Panc1 (cell line): ENCODE measurements around the gene RNF213. TPM values are rescaled to one million over a fixed set of nuclear protein-coding genes. Genes with fewer than 3 reads are reported as not detected.

Experiments used
- ATAC-seq: fragments of 200-7000 bp; cut with Tn5 transposase; 2 replicates; pipeline ENCODE4 v1.9.1; 2020; ENCODE audit warnings: mild to moderate bottlenecking, moderate library complexity
- BruUV-seq: library from RNA; stranded (reverse); fragments of 400-500 nt; replicated peaks from 2 replicates; lab custom pipeline; 2021; lab: Mats Ljungman, UMichigan
- CTCF ChIA-PET: fragments of 300-600 bp; sonication (Branson Sonifier 250); formaldehyde crosslinking; loops from one replicate; lab custom pipeline; 2022; ENCODE audit warnings: antibody characterized with exemption; lab: Charles Lee
- POLR2A ChIA-PET: fragments of 300-600 bp; sonication (Branson Sonifier 250); formaldehyde crosslinking; loops from one replicate; lab custom pipeline; 2022; ENCODE audit warnings: antibody characterized with exemption; lab: Charles Lee
- DNase-seq: peaks from one replicate; pipeline ENCODE4 v3.0.0-alpha.2; 2010; ENCODE audit warnings: low read depth, low spot score
- H3K27ac ChIP-seq: 2 replicates; pipeline ENCODE4 v1.5.1; 2011; ENCODE audit warnings: mild to moderate bottlenecking, low read length, inconsistent platforms
- H3K27me3 ChIP-seq: fragments of 200-500 bp; sonication (Bioruptor generic); 2 replicates; pipeline ENCODE4 v1.6.0; 2014; ENCODE audit warnings: low read length, inconsistent platforms; ENCODE audit not compliant: control insufficient read depth, insufficient read depth
- H3K36me3 ChIP-seq: fragments of 200-500 bp; sonication (Bioruptor generic); 2 replicates; pipeline ENCODE4 v1.5.1; 2014; ENCODE audit warnings: inconsistent platforms, mild to moderate bottlenecking, low read length, moderate library complexity; ENCODE audit not compliant: control insufficient read depth, insufficient read depth
- H3K4me1 ChIP-seq: 2 replicates; pipeline ENCODE4 v1.5.1; 2011; ENCODE audit warnings: inconsistent platforms, mild to moderate bottlenecking, low read length, moderate library complexity; ENCODE audit not compliant: control insufficient read depth, insufficient read depth
- H3K4me3 ChIP-seq, 2 experiments: 2 replicates each; pipeline ENCODE4 v1.5.1; 2011 to 2012; ENCODE audit warnings: low read depth in 2 of 2, low read length in 2 of 2, mild to moderate bottlenecking in 2 of 2, inconsistent platforms in 1 of 2, moderate library complexity in 1 of 2
- H3K9me3 ChIP-seq: fragments of 200-500 bp; sonication (Bioruptor generic); 2 replicates; pipeline ENCODE4 v1.5.1; 2014; ENCODE audit warnings: low read depth, mild to moderate bottlenecking, inconsistent platforms, low read length, moderate library complexity; ENCODE audit not compliant: control insufficient read depth, insufficient read depth
- CTCF ChIP-seq: fragments of 450-650 bp; IDR thresholded peaks from 2 replicates; pipeline ENCODE4 v1.5.1; 2017; ENCODE audit warnings: mild to moderate bottlenecking
- POLR2AphosphoS5 ChIP-seq: IDR thresholded peaks from 2 replicates; pipeline ENCODE4 v1.6.1; 2012; ENCODE audit warnings: mild to moderate bottlenecking, low read depth, low read length, moderate library complexity
- REST ChIP-seq, 2 experiments: IDR thresholded peaks; 2 replicates each; pipeline ENCODE4 v1.6.1; 2011 to 2012; ENCODE audit warnings: low read depth in 2 of 2, control low read depth in 1 of 2, low read length in 1 of 2, mild to moderate bottlenecking in 1 of 2, moderate library complexity in 1 of 2; ENCODE audit not compliant: insufficient read depth in 1 of 2
- SIN3A ChIP-seq: IDR thresholded peaks from 2 replicates; pipeline ENCODE4 v1.6.1; 2012; ENCODE audit warnings: low read depth, mild to moderate bottlenecking, low read length, moderate library complexity, borderline replicate concordance; ENCODE audit not compliant: insufficient read depth
- TCF7L2 ChIP-seq: IDR thresholded peaks from 2 replicates; pipeline ENCODE4 v1.6.1; 2011; ENCODE audit warnings: mild to moderate bottlenecking, low read depth, low read length, inconsistent platforms
- in situ Hi-C: cut with HindIII; loops from 2 replicates; pipeline ENCODE4 v1.10.0; 2016; ENCODE audit warnings: low sequenced_read_pairs, low pct_unique_long_range_greater_than_20kb
- intact Hi-C: fragments of 100-400 bp; cut with micrococcal nuclease; formaldehyde crosslinking; loops from one replicate; pipeline ENCODE4 v1.10.0; 2022; ENCODE audit not compliant: unreplicated experiment
- total RNA-seq: library from RNA; stranded (reverse); gene quantifications from one replicate; pipeline ENCODE4 v1.2.1, GENCODE V29; 2021; ENCODE audit not compliant: unreplicated experiment

The RNF213 gene
- total RNA-seq, 1 experiment from 2014 or later, result 230 TPM

GRCh38 chr17:80228477-80228876, 32.2 kb upstream of the RNF213 start:
- Histone ChIP-seq H3K9me3 (peaks cover 12% of the 10 kb centered on the region; the same call in 1 of the 2 replicates), H3K4me3 (no peak overlapping the region), H3K36me3 (no peaks in the 10 kb centered on the region), H3K4me1 (no peaks in the 10 kb centered on the region; the same call in 1 of the 2 replicates), H3K27ac (no peak overlapping the region), H3K27me3 (no peaks in the 10 kb centered on the region)
- TF ChIP-seq CTCF, result no peak
- TF ChIP-seq REST (IDR thresholded peaks at IDR 0.05; ENCODE audit: insufficient read depth in 1 of 2, low read depth in 2 of 2, low read length in 1 of 2), result no peak
- no peak for TF ChIP-seq TCF7L2
- TF ChIP-seq SIN3A, result no peak
- no peak for TF ChIP-seq POLR2AphosphoS5
- intact Hi-C loops (no loop called here), in situ Hi-C loops (no loop called here)
- ChIA-PET POLR2A (no interaction called here), CTCF (interaction anchor here (0.6 kb wide), 1 partner anchor 25 kb away, joined by 4 read pairs; no protein-coding TSS in a partner anchor)
- BruUV-seq, result no TSS peak
- ATAC-seq, result no peak
- no peak for DNase-seq

- in situ Hi-C loops, result no loop called here
- H3K9me3 ChIP-seq, result peaks cover 14% of the 10 kb centered on the region; the same call in 1 of the 2 replicates
- TF ChIP-seq SIN3A (no peak), TCF7L2 (no peak)
- intact Hi-C loops, result no loop called here
- ATAC-seq, result no peak
- no peaks in the 10 kb centered on the region; the same call in 1 of the 2 replicates for H3K4me1 ChIP-seq
- no peaks in the 10 kb centered on the region for H3K27me3 ChIP-seq
- H3K36me3 ChIP-seq, result no peaks in the 10 kb centered on the region
- CTCF ChIA-PET, result interaction anchor here (0.6 kb wide), 1 partner anchor 26 kb away, joined by 4 read pairs; no protein-coding TSS in a partner anchor
- POLR2A ChIA-PET, result no interaction called here
- BruUV-seq, result no TSS peak
- DNase-seq, result no peak
- no peak overlapping the region for H3K27ac ChIP-seq
- H3K4me3 ChIP-seq, result no peak overlapping the region
These were observed 31.6 kb upstream of the RNF213 start for GRCh38 chr17:80229011-80229410.

GRCh38 chr17:80232438-80232837, 28.2 kb upstream of the RNF213 start:
- H3K36me3 ChIP-seq, result no peaks in the 10 kb centered on the region

More at GRCh38 chr17:80232438-80232837, 28.2 kb upstream of the RNF213 start:
- BruUV-seq, result no TSS peak
- no peaks in the 10 kb centered on the region for H3K4me1 ChIP-seq
- TF ChIP-seq CTCF, result no peak
- TF ChIP-seq TCF7L2, result no peak
- no peak for TF ChIP-seq POLR2AphosphoS5
- TF ChIP-seq REST (IDR thresholded peaks at IDR 0.05; ENCODE audit: insufficient read depth in 1 of 2, low read depth in 2 of 2, low read length in 1 of 2), result no peak
- no peak for TF ChIP-seq SIN3A
- intact Hi-C loops, result no loop called here
- DNase-seq (no peak), ATAC-seq (no peak)
- in situ Hi-C loops, result no loop called here
- no peak overlapping the region for H3K4me3 ChIP-seq
- no peaks in the 10 kb centered on the region for H3K27me3 ChIP-seq
- CTCF ChIA-PET, result interaction anchor here (0.6 kb wide), 1 partner anchor 84 kb away, joined by 4 read pairs; no protein-coding TSS in a partner anchor
- H3K9me3 ChIP-seq, result peaks cover 14% of the 10 kb centered on the region; the same call in 1 of the 2 replicates
- POLR2A ChIA-PET, result no interaction called here
- H3K27ac ChIP-seq, result no peak overlapping the region
